Non-pigmented ciliary epithelial cell (primary cell): ENCODE measurements around the gene RTN4RL1.
A peak's percentile ranks its signal among the peaks of the same experiment; 100 is the strongest.

Source experiments
- DNase-seq: peaks from one replicate; pipeline ENCODE4 v3.0.0-alpha.2; 2010; ENCODE audit warnings: low read depth

RTN4RL1 gene

DNA sequence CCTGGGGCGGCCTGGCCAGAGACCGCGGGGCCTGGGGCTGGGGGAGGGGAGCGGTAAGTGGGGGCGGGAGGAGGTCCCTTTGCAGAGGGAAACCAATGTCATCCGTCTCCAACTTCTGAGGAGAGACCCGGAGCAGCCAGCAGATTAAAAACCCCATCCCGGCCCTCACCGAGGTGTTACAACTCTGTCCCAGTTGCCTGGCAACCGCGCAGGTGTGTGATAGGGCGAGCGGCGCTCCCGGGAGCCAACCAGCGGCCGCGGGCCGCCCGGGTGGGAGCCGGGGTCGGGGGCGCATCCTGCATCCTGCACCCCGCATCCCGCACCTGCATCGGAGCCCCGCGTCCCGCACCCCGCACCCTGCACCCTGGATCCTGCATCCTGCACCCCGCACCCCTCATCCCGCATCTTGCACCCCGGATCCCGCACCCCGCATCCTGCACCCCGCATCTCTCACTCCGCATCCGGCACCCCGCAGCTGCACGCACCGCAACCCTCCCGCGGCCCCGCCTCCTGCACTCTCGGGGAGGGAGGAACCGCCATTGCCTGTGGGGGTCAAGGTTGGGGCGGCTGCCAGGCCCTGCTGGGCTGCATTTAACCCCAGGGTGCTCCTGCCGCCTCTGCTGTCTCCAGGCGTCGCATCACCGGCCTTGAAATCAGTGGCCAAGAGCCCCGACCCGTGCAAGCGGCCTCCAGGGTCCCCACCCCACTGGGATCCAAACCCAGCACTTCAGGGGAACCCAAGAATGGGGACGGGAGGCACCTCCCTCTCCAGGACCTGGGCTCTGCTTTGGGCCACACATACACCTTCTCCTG is 47.3 kb downstream of the RTN4RL1 start:
- no peak for DNase-seq

DNA sequence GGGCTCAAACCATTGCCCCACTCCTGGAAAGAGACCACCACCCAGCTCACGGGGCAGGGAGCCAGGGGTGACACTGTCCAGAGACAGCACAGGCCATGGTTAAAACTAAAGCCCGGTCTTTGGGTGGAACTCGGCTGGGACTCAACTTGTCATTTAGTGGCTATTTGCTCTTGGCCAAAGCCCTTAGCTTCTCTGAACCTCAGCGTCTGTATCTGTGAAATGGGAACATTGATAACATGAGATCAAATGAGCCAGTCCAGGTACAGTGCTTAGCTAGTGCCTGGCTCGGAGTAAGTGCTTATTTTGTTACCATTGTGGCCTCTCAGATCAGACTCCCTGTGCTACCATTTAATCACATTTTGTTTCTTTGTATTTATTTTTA is 48.5 kb downstream of the RTN4RL1 start:
- no peak for DNase-seq

DNA sequence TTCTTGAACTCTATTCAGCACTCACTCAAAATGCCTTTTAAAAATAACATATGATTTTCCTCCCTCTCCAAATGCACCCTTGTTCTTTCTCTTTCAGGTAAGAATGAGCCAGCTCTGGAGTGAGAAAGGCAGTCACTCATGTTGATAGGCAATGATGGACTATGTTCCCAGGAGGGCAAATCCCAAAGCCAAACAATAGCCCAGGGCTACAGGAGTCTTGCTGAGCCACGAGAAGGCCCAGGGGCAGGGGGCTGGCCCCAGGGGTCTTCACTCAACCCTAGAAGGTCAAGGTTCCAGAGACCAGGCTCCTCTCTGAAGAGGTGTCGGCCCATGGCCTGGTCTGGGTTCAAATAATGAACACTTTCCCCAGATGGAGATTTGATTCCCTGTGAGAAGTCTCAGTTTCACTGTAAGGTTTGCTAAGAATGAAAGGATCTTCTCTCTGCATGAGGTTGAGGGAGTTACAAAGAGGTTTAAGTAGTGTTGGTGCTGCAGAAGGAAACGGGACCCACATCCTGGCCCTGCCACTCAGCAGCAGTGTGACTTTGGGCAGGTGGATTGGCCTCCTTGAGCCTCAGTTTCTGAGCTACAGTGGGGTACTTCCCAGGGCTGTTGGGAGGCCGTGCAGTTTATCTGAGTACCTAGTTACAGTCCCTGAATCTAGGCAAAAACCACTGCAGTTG is 49.0 kb downstream of the RTN4RL1 start:
- no peak for DNase-seq

DNA sequence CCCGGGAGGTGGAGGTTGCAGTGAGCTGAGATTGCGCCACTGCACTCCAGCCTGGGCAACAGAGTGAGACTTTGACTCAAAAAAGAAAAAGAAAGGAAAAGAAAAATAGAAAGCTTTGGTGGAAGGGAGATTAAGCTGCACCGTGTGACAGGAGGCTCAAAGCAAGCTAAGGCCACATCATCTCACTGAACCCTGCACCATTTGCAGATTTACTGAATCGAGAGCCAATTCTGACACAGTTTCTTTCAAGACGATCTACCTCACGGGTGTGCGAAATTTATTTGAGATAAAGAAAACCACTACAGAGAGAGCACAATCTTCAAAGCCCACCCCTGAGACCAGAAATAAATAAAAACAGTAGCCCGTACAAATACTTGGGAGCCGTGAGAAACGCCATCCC is 49.6 kb downstream of the RTN4RL1 start:
- DNase-seq, result no peak

DNA sequence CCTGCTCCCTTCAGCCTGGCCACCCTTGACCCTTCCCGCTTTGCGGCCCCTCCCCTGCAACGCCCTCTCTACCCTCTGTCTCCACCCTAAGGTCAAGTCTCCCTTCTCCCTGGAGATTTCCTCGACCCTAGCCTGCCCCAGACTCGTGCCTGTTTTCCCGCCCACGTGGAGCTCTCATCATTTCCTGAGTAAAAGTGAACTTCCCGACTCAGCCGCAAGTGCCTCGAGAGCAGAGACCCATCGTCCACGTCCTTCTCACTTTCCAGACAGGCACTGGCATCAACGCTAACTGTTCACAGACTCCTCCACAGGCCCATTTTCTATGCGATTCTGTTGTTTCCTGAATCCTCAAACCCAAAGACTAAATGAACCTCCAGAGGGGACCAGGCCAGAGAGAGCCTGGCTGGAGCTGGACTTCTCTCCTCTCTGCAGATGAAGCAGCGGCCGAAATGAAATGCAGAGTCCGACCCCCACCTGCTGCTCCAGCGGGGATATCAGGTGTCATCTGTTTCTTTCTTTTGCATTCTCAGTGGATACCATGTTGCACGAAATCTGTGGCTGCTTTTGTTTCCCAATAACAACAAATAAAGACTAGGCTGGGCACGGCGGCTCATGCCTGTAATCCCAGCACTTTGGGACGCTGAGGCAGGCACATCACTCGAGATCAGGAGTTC is 52.5 kb downstream of the RTN4RL1 start:
- DNase-seq, result no peak

DNA sequence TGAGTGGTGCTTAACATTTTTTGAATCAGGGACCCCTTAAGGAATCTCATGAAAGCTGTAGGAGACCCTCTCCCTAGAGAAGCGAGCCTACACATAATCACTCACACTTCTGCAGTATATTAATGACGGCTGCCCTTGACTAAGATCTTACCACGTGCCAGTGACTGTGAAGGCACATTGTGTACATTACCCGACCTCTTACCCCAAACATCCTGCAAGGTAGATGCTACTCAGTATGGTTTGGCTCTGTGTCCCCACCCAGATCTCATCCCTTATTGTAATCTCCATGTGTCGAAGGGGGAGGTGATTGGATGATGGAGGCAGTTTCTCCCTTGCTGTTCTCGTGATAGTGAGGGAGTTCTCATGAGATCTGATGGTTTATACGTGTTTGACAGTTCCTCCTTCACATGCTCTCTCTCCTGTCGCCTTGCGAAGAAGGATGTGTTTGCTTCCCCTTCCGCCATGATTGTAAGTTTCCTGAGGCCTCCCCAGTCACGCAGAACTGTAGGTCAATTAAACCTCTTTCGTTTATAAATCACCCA is 54.2 kb downstream of the RTN4RL1 start:
- no peak for DNase-seq

DNA sequence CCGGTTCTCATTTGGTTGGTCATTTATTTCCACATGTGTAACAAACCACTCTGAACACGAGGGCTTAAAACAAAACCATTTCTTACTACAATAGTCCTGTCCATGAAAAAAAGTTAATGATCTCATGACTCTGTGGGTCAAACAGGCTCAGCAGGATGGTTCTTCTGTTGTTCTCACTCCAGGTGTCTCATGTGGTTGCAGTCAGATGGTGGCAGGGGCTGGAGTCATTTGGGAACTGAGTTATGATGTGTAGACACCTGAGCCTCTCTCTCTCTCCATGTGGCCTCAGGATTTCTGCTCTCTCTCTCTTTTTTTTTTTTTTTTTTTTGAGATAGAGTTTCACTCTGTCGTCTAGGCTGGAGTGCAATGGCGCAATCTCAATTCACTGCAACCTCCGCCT is 55.4 kb downstream of the RTN4RL1 start:
- DNase-seq, result no peak

DNA sequence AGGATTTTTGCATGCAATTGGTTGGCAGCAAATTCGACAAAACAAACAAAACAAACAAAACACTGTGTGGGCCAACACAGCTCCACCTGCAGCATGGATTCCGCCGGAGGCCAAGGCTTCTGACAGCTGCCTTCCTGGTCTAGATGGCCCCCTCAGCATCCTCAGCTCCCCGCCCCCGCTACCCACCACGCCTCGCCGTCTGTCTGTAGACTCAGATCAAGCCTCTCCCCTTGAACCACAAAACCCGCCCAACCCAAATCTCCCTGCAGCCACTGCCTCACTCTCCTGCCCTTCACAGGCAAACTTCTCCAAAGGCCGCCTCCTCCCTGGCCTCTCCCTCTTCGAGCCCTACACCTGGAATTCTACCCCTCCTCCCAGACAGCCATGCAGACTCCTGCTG is 57.9 kb downstream of the RTN4RL1 start:
- DNase-seq, result no peak

DNA sequence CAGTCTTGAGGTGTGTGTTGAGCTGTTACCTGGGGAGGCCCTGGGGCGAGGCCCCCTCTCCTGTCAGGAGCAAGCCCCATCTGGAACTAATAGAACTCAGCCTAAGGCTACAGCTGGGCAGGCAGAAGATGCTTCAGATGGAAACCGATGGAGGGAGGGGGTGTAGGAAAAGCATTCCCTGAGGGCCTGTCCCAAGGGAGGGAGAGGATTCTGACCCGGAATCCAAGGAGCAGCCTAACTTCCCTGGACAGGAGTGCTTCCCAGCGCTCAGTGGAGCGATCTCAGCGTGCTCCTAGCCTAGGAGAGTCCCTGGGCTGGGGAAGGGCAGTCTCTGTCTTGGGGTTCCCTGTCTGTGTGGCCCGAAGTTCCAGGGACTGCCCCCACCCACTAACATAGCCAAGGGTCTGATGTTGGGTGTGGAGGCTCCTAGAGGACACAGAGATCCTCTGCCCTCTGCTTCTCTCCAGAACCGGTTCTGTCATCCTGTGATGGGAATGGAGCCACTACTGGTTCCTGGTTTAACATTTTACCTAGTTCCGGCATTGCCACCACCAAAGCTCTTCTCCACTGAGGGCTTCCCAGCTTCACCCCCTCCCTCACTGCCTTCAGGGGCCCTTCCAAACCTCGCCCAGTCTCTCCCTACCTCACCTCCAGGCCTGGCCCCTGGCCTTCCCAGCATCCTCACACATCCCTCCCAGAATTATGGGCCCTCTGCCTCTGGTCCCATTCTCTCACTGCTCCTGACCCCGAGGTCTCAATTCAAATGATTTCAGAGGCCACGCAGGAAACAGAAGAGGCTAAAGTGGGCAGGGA is 58.7 kb downstream of the RTN4RL1 start:
- no peak for DNase-seq

DNA sequence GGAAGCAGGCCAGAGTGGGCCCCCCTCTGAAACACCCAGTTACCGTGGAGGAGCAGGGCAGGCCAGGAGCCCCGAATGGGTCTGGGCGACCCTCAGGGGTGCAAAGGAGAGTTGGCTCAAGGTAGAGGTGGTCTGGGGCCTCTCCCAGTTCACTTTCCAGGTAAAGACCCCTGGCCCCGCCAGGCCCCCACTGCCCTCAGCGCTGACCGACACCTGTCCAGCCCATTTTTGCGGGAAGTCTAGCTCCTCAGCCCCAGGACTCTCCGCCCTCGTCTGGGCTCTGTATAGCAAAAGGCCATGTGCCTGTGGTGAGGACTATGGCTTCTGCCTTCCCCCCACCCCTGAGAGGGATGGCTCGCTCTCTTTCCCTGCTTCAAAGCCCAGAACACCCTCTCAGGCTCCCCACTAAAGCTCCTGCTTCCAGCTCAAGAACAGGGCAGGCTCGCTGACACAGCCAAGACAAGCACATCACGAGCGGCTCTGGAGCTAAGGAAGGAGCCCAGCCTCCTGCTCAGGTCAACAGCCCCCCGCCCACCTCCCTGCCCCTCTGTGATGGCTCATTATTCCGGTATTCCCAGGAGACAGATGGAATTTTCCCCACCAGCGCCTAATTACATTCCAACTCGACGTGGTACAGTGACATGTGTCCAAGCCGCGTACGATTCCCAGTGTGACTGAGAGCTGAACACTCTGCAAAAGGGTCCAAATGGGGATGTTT is 59.4 kb downstream of the RTN4RL1 start:
- DNase-seq, result no peak

DNA sequence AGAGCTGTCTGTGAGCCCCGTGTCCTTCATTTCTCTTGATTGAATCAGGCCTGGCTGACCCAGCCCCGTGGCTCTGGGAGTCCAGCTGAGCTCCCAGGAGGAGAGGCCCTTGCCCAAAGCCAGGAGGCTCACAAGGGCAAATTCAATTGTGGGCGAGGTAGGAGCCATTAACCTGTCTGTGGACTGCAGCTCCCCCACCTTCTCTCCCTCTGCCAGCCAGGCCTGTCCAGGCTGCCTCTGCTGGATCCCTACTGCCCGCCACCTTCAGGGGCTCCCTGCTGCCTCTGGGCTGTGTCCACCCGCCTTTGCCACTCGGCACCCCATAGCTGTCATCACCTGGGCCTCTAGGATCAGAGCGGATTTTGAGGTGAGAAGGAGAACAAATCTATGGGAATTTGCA is 61.9 kb downstream of the RTN4RL1 start:
- DNase-seq, result no peak

DNA sequence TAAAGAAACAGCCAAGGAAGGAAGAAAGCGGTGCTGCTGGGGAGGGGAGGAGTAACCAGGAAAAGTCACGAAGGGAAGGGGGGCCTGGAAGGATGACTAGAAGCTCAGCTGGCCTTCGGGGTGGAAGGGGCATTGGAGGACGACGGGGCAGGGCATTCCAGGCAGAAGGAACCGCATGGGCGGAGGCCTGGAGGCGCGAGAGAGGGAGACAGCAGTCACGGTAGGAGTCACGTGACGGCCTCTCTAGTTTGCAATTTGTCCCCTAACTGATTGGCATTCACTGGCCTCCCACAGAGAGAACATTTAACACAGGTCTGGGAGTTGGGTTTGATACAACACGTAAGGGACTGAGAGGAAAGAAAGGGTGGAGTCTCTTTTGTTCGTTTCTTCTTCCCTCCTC is 63.9 kb downstream of the RTN4RL1 start:
- no peak for DNase-seq

DNA sequence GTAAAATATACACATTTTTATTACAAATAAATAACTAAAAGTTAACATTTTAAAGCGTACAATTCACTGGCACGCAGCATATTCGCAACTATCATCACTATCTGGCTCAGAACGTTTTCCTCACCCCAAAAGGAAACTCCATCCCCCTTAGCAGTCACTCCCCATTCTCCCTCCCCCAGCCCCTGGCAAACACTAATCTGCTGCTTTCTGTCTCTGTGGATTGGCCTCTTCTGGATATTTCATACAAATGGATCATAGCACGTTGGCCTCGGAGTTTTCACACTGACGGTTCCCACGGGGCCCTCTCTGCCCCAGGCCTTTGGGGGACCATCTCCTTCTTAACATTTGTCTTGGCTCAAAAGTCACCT is 64.6 kb downstream of the RTN4RL1 start:
- no peak for DNase-seq

DNA sequence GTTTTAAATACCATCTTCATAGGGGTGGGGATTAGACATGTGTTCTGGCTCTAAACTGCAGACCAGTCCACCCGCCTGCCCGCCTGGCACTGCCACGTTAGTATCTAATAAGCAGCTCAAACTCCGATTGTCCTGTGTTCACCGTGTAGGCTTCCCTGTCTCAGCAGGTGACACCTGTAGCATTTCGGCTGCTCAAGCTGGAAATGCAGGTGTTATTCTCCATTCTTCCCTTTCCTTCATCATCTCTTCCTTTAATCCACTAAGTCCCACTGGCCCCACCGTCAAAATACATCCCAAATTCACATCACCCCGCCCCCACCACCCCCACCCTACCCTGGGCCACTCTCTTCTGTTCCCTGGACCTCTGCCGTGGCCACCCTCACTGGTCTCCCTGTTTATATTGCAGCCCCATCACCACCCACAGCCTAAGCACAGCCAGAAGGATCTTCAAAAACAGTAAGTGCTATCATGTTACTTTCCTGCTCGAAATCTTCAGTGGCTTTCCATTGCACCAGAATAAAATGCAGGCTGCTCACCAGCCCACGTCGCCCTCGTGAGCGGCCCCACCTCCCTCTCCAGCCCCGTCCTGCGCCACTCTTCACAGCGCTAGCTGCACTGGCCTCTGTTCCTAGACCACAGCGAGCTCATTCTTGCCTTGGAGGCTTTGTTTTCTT is 65.1 kb downstream of the RTN4RL1 start:
- DNase-seq, result no peak

DNA sequence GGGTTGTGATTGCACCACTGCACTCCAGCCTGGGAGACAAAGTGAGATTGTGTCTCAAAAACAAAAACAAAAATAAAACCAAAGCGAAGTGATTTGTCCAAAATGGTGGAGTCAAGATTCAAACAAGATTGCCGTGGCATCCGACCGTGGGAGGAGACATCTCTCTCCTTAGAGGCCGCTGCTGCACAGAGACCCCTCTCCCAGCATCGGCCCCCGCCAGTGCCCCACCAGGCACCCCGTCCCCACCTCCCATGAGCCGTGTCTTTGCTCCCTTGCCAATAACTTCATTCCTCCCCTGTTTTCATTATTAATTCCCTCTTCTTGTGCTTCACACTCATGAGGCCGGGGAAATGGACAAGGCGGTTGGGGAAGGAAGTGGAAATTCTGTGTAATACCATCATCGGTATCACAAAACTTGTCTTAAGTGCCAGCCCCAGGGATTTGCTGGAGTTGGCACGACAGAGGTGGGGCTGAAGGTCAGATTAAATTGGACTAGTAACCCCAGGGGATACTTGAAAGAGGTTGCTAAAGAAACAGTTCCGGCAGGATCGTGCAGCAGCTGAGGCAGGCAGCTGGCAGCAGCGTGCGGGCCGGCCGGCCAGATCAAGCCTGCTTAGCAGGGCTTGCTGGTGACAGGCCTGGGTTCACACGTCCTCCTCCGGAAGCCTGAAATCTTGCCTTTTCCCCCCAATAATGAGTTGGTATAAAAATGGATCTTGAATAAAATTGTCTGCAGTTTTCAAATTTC is 66.8 kb downstream of the RTN4RL1 start:
- DNase-seq, result no peak

DNA sequence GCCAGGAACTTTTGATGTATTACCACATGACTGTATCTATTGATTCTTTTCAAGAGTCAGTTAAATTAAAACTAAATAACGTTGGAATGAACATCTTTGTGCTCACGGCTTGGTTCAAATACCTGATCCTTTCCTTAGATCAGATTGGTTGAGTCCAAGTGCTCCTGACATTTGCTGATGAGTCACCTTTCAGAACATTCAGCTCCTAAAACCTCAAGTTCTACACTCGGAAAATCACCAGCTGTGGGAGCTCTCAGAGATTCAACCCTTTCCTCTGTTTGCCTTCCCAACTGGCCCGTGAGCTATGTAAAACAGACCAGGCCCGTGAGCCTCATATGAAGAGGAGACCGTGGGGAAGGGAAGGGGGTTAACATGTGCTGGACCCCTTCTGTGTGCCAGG is 68.1 kb downstream of the RTN4RL1 start:
- peak; percentile 34 for DNase-seq

DNA sequence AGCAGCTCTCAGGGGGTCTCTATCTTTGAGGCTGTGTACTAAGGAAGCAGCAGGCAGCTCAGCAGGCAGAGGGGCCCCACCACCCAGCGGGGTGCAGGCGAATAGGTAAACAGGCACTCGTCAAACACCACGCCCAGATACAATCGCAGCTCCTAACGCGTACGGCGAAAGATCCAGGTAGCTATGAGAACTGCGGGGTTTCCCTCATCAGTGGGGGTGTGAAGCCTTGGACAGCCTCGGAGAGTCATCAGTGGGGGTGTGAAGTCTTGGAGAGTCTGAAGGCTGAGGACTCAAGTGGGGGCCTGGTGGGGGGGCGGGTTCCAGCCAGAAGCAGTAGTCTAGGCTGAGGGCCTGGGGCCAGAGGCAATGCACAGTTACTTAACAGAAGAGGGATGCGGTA is 69.0 kb downstream of the RTN4RL1 start:
- no peak for DNase-seq

DNA sequence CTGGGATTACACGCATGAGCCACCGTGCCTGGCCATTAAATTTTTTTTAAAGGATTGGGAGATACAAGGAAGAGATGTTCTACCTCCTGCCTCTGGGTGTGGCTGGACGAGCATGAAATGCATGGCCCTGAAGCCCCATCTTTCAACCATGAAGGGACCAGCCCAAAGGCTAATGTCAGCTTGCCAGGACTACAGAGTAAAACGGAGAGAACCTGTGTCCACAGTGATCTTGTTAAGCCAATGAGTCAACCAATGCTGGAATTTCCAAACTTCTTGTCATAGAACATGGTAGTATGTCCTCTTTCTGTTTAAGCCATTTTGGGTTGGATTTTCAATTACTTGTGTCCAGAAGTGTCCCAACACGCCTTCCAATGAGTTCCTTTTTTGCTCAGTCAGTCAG is 71.3 kb downstream of the RTN4RL1 start:
- DNase-seq, result no peak

DNA sequence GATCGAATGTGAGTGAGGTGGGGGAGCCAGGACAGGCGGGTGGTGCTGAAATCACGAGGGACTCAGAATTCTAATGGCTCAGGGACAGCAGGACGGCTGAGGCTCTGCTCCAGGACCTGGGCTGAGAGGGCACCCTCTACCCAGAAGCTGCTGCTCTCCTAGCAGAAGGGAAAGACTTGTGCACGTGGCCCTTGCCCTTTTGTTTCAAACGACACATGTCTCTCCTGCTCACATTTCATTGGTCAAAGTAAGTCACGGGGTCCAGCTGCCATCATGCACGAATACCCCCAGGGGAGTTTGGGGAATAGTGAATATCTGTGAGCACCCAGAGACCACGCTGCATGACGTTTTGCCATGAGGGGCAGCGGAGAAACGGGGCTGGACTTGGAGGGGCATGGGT is 73.2 kb downstream of the RTN4RL1 start:
- no peak for DNase-seq

DNA sequence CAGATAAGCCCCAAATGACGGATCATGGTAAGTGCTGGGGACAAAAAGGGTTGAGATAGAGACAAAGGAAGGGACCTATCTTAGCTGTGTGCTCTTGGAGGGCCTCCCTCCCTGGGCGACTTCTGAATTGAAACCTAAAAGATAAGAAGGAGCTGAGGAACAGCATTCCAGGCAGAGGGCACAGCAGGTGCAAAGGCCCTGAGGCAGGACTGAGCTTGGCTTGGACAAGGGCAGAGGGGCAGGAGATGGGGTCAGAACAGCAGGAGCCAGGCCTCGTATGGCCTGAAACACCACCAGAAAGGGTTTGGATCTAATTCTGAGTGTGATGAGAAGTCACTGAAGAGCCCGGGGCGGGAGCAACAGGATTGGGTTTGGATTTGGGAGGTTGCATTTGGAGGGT is 75.4 kb downstream of the RTN4RL1 start:
- DNase-seq, result no peak
